HG03064 (cell line): Measurements from ENCODE around the gene HYPK.
"Not testable (repeated sequence)": the region's sequence is repeated elsewhere in the genome, so short reads cannot be mapped to it uniquely, and the experiment has no call there.

ENCODE experiments used
- ATAC-seq: cut with Tn5 transposase; IDR thresholded peaks from one replicate; pipeline ENCODE4 v1.9.1; 2021; ENCODE audit warnings: low read depth; ENCODE audit not compliant: unreplicated experiment

The HYPK gene

GRCh38 chr15:43832485-43832884, 32.1 kb downstream of the HYPK start:
- ATAC-seq, result not testable (repeated sequence)

- ATAC-seq, result no peak
Observed at GRCh38 chr15:43845421-43845820, 45.0 kb downstream of the HYPK start.

DNA sequence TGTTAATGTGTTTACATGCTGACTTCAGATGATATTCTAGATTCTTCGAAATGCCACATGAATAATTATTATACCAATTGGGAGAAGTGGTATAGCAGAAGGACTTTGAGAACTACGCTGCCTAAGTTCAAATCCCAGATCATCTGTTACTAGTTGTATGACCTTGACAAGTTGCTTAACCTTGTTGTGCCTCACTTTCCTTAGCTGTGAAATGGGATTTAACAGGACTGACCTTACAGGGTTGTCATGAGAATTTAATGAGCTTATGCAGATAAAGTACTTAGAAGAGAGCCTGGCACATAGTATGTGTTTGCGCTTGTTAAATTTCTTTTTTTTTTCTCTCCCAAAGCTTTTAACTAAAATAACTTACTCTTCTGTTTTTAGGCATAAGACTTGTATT, 50.9 kb downstream of the HYPK start:
- ATAC-seq, result no peak

GRCh38 chr15:43852607-43853006, 52.2 kb downstream of the HYPK start:
- no peak for ATAC-seq
